ENCODE measurements around the gene SH2D1B.

Gene SH2D1B

GRCh38 chr1:162407539-162407938 is 4.4 kb downstream of the SH2D1B start:
- Histone ChIP-seq H3K18ac (ENCODE audit: low read length) (no peak overlapping the region), H3K36me3 (ENCODE audit: control insufficient read depth in 1 of 2, insufficient read depth in 2 of 2, low read length in 2 of 2) (no peaks in the 10 kb centered on the region), H4K8ac (ENCODE audit: low read depth, low read length) (no peak overlapping the region), H3K9me3 (ENCODE audit: insufficient read depth, low read depth, low read length) (no peaks in the 10 kb centered on the region), H3K79me1 (ENCODE audit: low read length) (no peaks in the 10 kb centered on the region), H2BK120ac (ENCODE audit: insufficient read depth, low read length, poor library complexity) (no peak overlapping the region), H2BK12ac (ENCODE audit: low read length) (no peak overlapping the region), H4K12ac (ENCODE audit: low read depth, low read length) (no peak overlapping the region), H3K9ac (ENCODE audit: low read length) (no peak overlapping the region), H2AK5ac (ENCODE audit: low read length) (no peak overlapping the region), H4K91ac (ENCODE audit: low read depth, low read length) (no peak overlapping the region), H3K4me3 (ENCODE audit: low read depth, low read length) (no peak overlapping the region), H3K27me3 (ENCODE audit: insufficient read depth, low read length) (no peaks in the 10 kb centered on the region), H2BK5ac (ENCODE audit: low read depth, low read length, poor library complexity) (no peak overlapping the region), H3K4me2 (ENCODE audit: low read length) (no peak overlapping the region), H3K14ac (ENCODE audit: low read length) (no peak overlapping the region), H3K27ac (ENCODE audit: low read depth, low read length) (no peak overlapping the region), H3K79me2 (ENCODE audit: control insufficient read depth, insufficient read depth, low read length, poor library complexity) (no peaks in the 10 kb centered on the region), H3K4me1 (ENCODE audit: control insufficient read depth in 1 of 2, insufficient read depth in 2 of 2, low read length in 2 of 2) (peaks cover 2% of the 10 kb centered on the region in 2 experiments), H3K4ac (ENCODE audit: low read depth, low read length) (no peak overlapping the region), H2AFZ (ENCODE audit: insufficient read depth, low read length, poor library complexity) (no peak overlapping the region), H3K23ac (ENCODE audit: low read length) (no peak overlapping the region)
- DNase-seq, result no peak
- WGBS (ENCODE audit: extremely low coverage, insufficient coverage, insufficient read length), result no CpG with 5 or more reads among the region's 1 CpG

- Histone ChIP-seq H3K4me2 (ENCODE audit: low read length) (no peak overlapping the region), H4K8ac (ENCODE audit: low read depth, low read length) (no peak overlapping the region), H2AK5ac (ENCODE audit: low read length) (no peak overlapping the region), H2BK120ac (ENCODE audit: insufficient read depth, low read length, poor library complexity) (no peak overlapping the region), H3K23ac (ENCODE audit: low read length) (no peak overlapping the region), H4K12ac (ENCODE audit: low read depth, low read length) (no peak overlapping the region), H3K79me1 (ENCODE audit: low read length) (no peaks in the 10 kb centered on the region), H3K36me3 (ENCODE audit: control insufficient read depth in 1 of 2, insufficient read depth in 2 of 2, low read length in 2 of 2) (no peaks in the 10 kb centered on the region), H2AFZ (ENCODE audit: insufficient read depth, low read length, poor library complexity) (no peak overlapping the region), H3K4ac (ENCODE audit: low read depth, low read length) (no peak overlapping the region), H3K14ac (ENCODE audit: low read length) (no peak overlapping the region), H3K4me3 (ENCODE audit: low read depth, low read length) (no peak overlapping the region), H3K9me3 (ENCODE audit: insufficient read depth, low read depth, low read length) (no peaks in the 10 kb centered on the region), H2BK5ac (ENCODE audit: low read depth, low read length, poor library complexity) (no peak overlapping the region), H3K79me2 (ENCODE audit: control insufficient read depth, insufficient read depth, low read length, poor library complexity) (no peaks in the 10 kb centered on the region), H3K18ac (ENCODE audit: low read length) (no peak overlapping the region), H4K91ac (ENCODE audit: low read depth, low read length) (no peak overlapping the region), H3K9ac (ENCODE audit: low read length) (no peak overlapping the region), H3K27me3 (ENCODE audit: insufficient read depth, low read length) (no peaks in the 10 kb centered on the region), H3K27ac (ENCODE audit: low read depth, low read length) (no peak overlapping the region), H2BK12ac (ENCODE audit: low read length) (no peak overlapping the region), H3K4me1 (ENCODE audit: control insufficient read depth in 1 of 2, insufficient read depth in 2 of 2, low read length in 2 of 2) (peaks cover 2% of the 10 kb centered on the region in 2 experiments)
- no CpG with 5 or more reads among the region's 2 CpGs for WGBS (ENCODE audit: extremely low coverage, insufficient coverage, insufficient read length)
- DNase-seq, result no peak
Observed at GRCh38 chr1:162406811-162407210, 5.1 kb downstream of the SH2D1B start.

- Histone ChIP-seq H3K36me3 (ENCODE audit: control insufficient read depth in 1 of 2, insufficient read depth in 2 of 2, low read length in 2 of 2) (no peaks in the 10 kb centered on the region), H3K14ac (ENCODE audit: low read length) (no peak overlapping the region), H2BK12ac (ENCODE audit: low read length) (no peak overlapping the region), H2AK5ac (ENCODE audit: low read length) (no peak overlapping the region), H3K79me2 (ENCODE audit: control insufficient read depth, insufficient read depth, low read length, poor library complexity) (no peaks in the 10 kb centered on the region), H3K4ac (ENCODE audit: low read depth, low read length) (no peak overlapping the region), H3K27me3 (ENCODE audit: insufficient read depth, low read length) (no peaks in the 10 kb centered on the region), H3K79me1 (ENCODE audit: low read length) (no peaks in the 10 kb centered on the region), H4K12ac (ENCODE audit: low read depth, low read length) (no peak overlapping the region), H3K4me1 (ENCODE audit: control insufficient read depth in 1 of 2, insufficient read depth in 2 of 2, low read length in 2 of 2) (peaks cover 2% of the 10 kb centered on the region in 2 experiments), H4K91ac (ENCODE audit: low read depth, low read length) (no peak overlapping the region), H3K23ac (ENCODE audit: low read length) (no peak overlapping the region), H3K4me3 (ENCODE audit: low read depth, low read length) (no peak overlapping the region), H3K4me2 (ENCODE audit: low read length) (no peak overlapping the region), H3K9me3 (ENCODE audit: insufficient read depth, low read depth, low read length) (no peaks in the 10 kb centered on the region), H2BK5ac (ENCODE audit: low read depth, low read length, poor library complexity) (no peak overlapping the region), H3K9ac (ENCODE audit: low read length) (no peak overlapping the region), H2BK120ac (ENCODE audit: insufficient read depth, low read length, poor library complexity) (no peak overlapping the region), H4K8ac (ENCODE audit: low read depth, low read length) (no peak overlapping the region), H3K27ac (ENCODE audit: low read depth, low read length) (no peak overlapping the region), H3K18ac (ENCODE audit: low read length) (no peak overlapping the region), H2AFZ (ENCODE audit: insufficient read depth, low read length, poor library complexity) (no peak overlapping the region)
- WGBS (ENCODE audit: extremely low coverage, insufficient coverage, insufficient read length), result no CpG with 5 or more reads among the region's 5 CpGs
- peak in 1 of 2 donors; percentile 57 for DNase-seq
Observed at GRCh38 chr1:162405800-162406199, 6.1 kb downstream of the SH2D1B start.

- H3K79me1 ChIP-seq (ENCODE audit: low read length), result no peaks in the 10 kb centered on the region
- no peak overlapping the region for H4K91ac ChIP-seq (ENCODE audit: low read depth, low read length)
- no peaks in the 10 kb centered on the region for H3K27me3 ChIP-seq (ENCODE audit: insufficient read depth, low read length)
- peaks cover 0 to 2% of the 10 kb centered on the region in 2 experiments for H3K4me1 ChIP-seq (ENCODE audit: control insufficient read depth in 1 of 2, insufficient read depth in 2 of 2, low read length in 2 of 2)
- no peak overlapping the region for H3K23ac ChIP-seq (ENCODE audit: low read length)
- no peak overlapping the region for H2AK5ac ChIP-seq (ENCODE audit: low read length)
- no peak overlapping the region for H2AFZ ChIP-seq (ENCODE audit: insufficient read depth, low read length, poor library complexity)
- H3K9ac ChIP-seq (ENCODE audit: low read length), result no peak overlapping the region
- H4K8ac ChIP-seq (ENCODE audit: low read depth, low read length), result no peak overlapping the region
- H3K4me2 ChIP-seq (ENCODE audit: low read length), result no peak overlapping the region
- H2BK120ac ChIP-seq (ENCODE audit: insufficient read depth, low read length, poor library complexity), result no peak overlapping the region
- no peak overlapping the region for H3K4ac ChIP-seq (ENCODE audit: low read depth, low read length)
- H2BK12ac ChIP-seq (ENCODE audit: low read length), result no peak overlapping the region
- no peak overlapping the region for H3K18ac ChIP-seq (ENCODE audit: low read length)
- no CpG with 5 or more reads among the region's 5 CpGs for WGBS (ENCODE audit: extremely low coverage, insufficient coverage, insufficient read length)
- no peaks in the 10 kb centered on the region for H3K79me2 ChIP-seq (ENCODE audit: control insufficient read depth, insufficient read depth, low read length, poor library complexity)
- H3K9me3 ChIP-seq (ENCODE audit: insufficient read depth, low read depth, low read length), result no peaks in the 10 kb centered on the region
- H2BK5ac ChIP-seq (ENCODE audit: low read depth, low read length, poor library complexity), result no peak overlapping the region
- no peaks in the 10 kb centered on the region for H3K36me3 ChIP-seq (ENCODE audit: control insufficient read depth in 1 of 2, insufficient read depth in 2 of 2, low read length in 2 of 2)
- no peak overlapping the region for H3K27ac ChIP-seq (ENCODE audit: low read depth, low read length)
- H3K14ac ChIP-seq (ENCODE audit: low read length), result no peak overlapping the region
- H3K4me3 ChIP-seq (ENCODE audit: low read depth, low read length), result no peak overlapping the region
- no peak overlapping the region for H4K12ac ChIP-seq (ENCODE audit: low read depth, low read length)
- DNase-seq, result peak in 1 of 2 donors; percentile 13
Observed at GRCh38 chr1:162404550-162405160, 7.3 kb downstream of the SH2D1B start.
